ENCODE data around the gene UGT1A1. TPM values are rescaled to one million over a fixed set of nuclear protein-coding genes. Genes with fewer than 3 reads are reported as not detected.
"Not testable (repeated sequence)": the region's sequence is repeated elsewhere in the genome, so short reads cannot be mapped to it uniquely, and the experiment has no call there.

Gene UGT1A1
- total RNA-seq, 1 experiment from 2014 or later = not detected

- no peak for DNase-seq
- Histone ChIP-seq H2BK120ac (ENCODE audit: low read depth, low read length, poor library complexity, severe bottlenecking) (no peak overlapping the region), H4K91ac (ENCODE audit: insufficient read length, low read depth, low read length) (no peak overlapping the region), H2BK12ac (ENCODE audit: insufficient read length, low read depth, low read length) (no peak overlapping the region), H4K8ac (replicated peaks; ENCODE audit: insufficient read length, low read depth, low read length) (no peak overlapping the region), H3T11ph (ENCODE audit: low read length) (no peak overlapping the region), H2BK20ac (ENCODE audit: low read depth, low read length, poor library complexity, severe bottlenecking) (no peak overlapping the region), H4K5ac (ENCODE audit: insufficient read length, low read depth, low read length) (no peak overlapping the region), H2BK15ac (ENCODE audit: low read depth, low read length) (no peak overlapping the region), H2AK5ac (ENCODE audit: insufficient read length, low read length) (no peak overlapping the region), H3K23me2 (ENCODE audit: insufficient read length, low read depth, low read length, poor library complexity, severe bottlenecking) (no peaks in the 10 kb centered on the region), H3K27me3 (ENCODE audit: insufficient read depth, low read length) (no peaks in the 10 kb centered on the region), H3K4ac (ENCODE audit: low read depth, low read length) (no peak overlapping the region), H3K9ac (ENCODE audit: extremely low read depth, insufficient read length, low read length) (no peak overlapping the region), H3K23ac (ENCODE audit: insufficient read length, low read depth, low read length) (no peak overlapping the region), H4K20me1 (ENCODE audit: control insufficient read depth, insufficient read depth, insufficient read length) (no peaks in the 10 kb centered on the region), H3K4me1 (ENCODE audit: insufficient read depth, low read length) (no peaks in the 10 kb centered on the region), H3K9me3 (ENCODE audit: control insufficient read depth, low read depth, low read length) (no peaks in the 10 kb centered on the region), H3K79me2 (ENCODE audit: insufficient read depth, low read length) (no peaks in the 10 kb centered on the region), H3K27ac (ENCODE audit: insufficient read length, low read depth, low read length) (no peak overlapping the region), H3K14ac (ENCODE audit: insufficient read depth, low read length) (no peak overlapping the region), H3K79me1 (ENCODE audit: insufficient read depth, low read depth, low read length, poor library complexity, severe bottlenecking) (no peaks in the 10 kb centered on the region), H2AFZ (ENCODE audit: low read length) (no peak overlapping the region), H2BK5ac (ENCODE audit: insufficient read length, low read length) (no peak overlapping the region), H3K4me2 (ENCODE audit: insufficient read depth, insufficient read length, low read length) (no peak overlapping the region), H3K56ac (ENCODE audit: insufficient read length, low read depth, low read length) (no peak overlapping the region), H3K18ac (ENCODE audit: insufficient read length, low read depth, low read length) (no peak overlapping the region)
- Mint-ChIP-seq H3K4me3 (no peak overlapping the region), H3K36me3 (ENCODE audit: insufficient read depth in 1 of 3, low read depth in 3 of 3) (peaks cover 6 to 7% (median 6%) of the 10 kb centered on the region in 3 experiments; a peak in 5 of 7 replicates), H3K27ac (no peak overlapping the region), H3K9me3 (peaks cover 22 to 27% of the 10 kb centered on the region in 2 experiments), H3K4me1 (no peaks in the 10 kb centered on the region), H3K27me3 (ENCODE audit: low read depth) (peaks cover 9% of the 10 kb centered on the region)
- no CpG with 5 or more reads among the region's 5 CpGs for WGBS (ENCODE audit: extremely low coverage, insufficient read length, low lambda C conversion rate)
- no peak for TF ChIP-seq CTCF (conservative IDR thresholded peaks at IDR 0.05)
Measured at GRCh38 chr2:233745073-233745755, 14.9 kb upstream of the UGT1A1 start.

- not testable (repeated sequence) for H3K27me3 ChIP-seq (ENCODE audit: insufficient read depth, low read length); H2BK15ac ChIP-seq (ENCODE audit: low read depth, low read length); H2BK5ac ChIP-seq (ENCODE audit: insufficient read length, low read length); H3K79me1 ChIP-seq (ENCODE audit: insufficient read depth, low read depth, low read length, poor library complexity, severe bottlenecking); H4K91ac ChIP-seq (ENCODE audit: insufficient read length, low read depth, low read length); H3K4ac ChIP-seq (ENCODE audit: low read depth, low read length); H2AFZ ChIP-seq (ENCODE audit: low read length); H3K27me3 Mint-ChIP-seq (ENCODE audit: low read depth); H3K4me3 Mint-ChIP-seq; DNase-seq; H2BK120ac ChIP-seq (ENCODE audit: low read depth, low read length, poor library complexity, severe bottlenecking); H3K9me3 ChIP-seq (ENCODE audit: control insufficient read depth, low read depth, low read length); H4K20me1 ChIP-seq (ENCODE audit: control insufficient read depth, insufficient read depth, insufficient read length); H3K4me2 ChIP-seq (ENCODE audit: insufficient read depth, insufficient read length, low read length); H2AK5ac ChIP-seq (ENCODE audit: insufficient read length, low read length); H4K5ac ChIP-seq (ENCODE audit: insufficient read length, low read depth, low read length); H3K36me3 Mint-ChIP-seq (ENCODE audit: insufficient read depth in 1 of 3, low read depth in 3 of 3); H3K4me1 ChIP-seq (ENCODE audit: insufficient read depth, low read length); H2BK20ac ChIP-seq (ENCODE audit: low read depth, low read length, poor library complexity, severe bottlenecking); H2BK12ac ChIP-seq (ENCODE audit: insufficient read length, low read depth, low read length); H3K14ac ChIP-seq (ENCODE audit: insufficient read depth, low read length); H3K9ac ChIP-seq (ENCODE audit: extremely low read depth, insufficient read length, low read length); H3K4me1 Mint-ChIP-seq; H3K27ac Mint-ChIP-seq; H3K27ac ChIP-seq (ENCODE audit: insufficient read length, low read depth, low read length); H3K79me2 ChIP-seq (ENCODE audit: insufficient read depth, low read length); H3K18ac ChIP-seq (ENCODE audit: insufficient read length, low read depth, low read length); H3T11ph ChIP-seq (ENCODE audit: low read length); H3K56ac ChIP-seq (ENCODE audit: insufficient read length, low read depth, low read length); H3K23me2 ChIP-seq (ENCODE audit: insufficient read length, low read depth, low read length, poor library complexity, severe bottlenecking); H4K8ac ChIP-seq (replicated peaks; ENCODE audit: insufficient read length, low read depth, low read length); H3K23ac ChIP-seq (ENCODE audit: insufficient read length, low read depth, low read length)
- peaks cover 28 to 33% of the 10 kb centered on the region in 2 experiments for H3K9me3 Mint-ChIP-seq
- no CpG with 5 or more reads among the region's 2 CpGs for WGBS (ENCODE audit: extremely low coverage, insufficient read length, low lambda C conversion rate)
Measured at GRCh38 chr2:233745838-233746237, 14.2 kb upstream of the UGT1A1 start.
